Endodermal cell (in vitro differentiated cells): ENCODE results near the gene TTC19. TPM values are rescaled to one million over a fixed set of nuclear protein-coding genes. Genes with fewer than 3 reads are reported as not detected.

ENCODE experiments used
- DNase-seq: peaks from one replicate; pipeline ENCODE4 v3.0.0-alpha.2; 2017
- H3K27ac ChIP-seq: 2 replicates; pipeline ENCODE4 v1.5.1; 2013; ENCODE audit warnings: mild to moderate bottlenecking, low read depth, low read length, moderate library complexity
- H3K27me3 ChIP-seq: 2 replicates; pipeline ENCODE4 v1.6.1; 2013; ENCODE audit warnings: mild to moderate bottlenecking, low read length, moderate library complexity; ENCODE audit not compliant: insufficient read depth, control insufficient read depth, poor library complexity, severe bottlenecking
- H3K36me3 ChIP-seq: 2 replicates; pipeline ENCODE4 v1.7.0; 2013; ENCODE audit warnings: mild to moderate bottlenecking, low read length, moderate library complexity; ENCODE audit not compliant: control insufficient read depth, insufficient read depth
- H3K4me1 ChIP-seq: one replicate; pipeline ENCODE4 v1.7.0; 2013; ENCODE audit warnings: low read length; ENCODE audit not compliant: control insufficient read depth, insufficient read depth
- H3K4me3 ChIP-seq: 2 replicates; pipeline ENCODE4 v1.5.1; 2013; ENCODE audit warnings: mild to moderate bottlenecking, low read length, moderate library complexity
- H3K9ac ChIP-seq: 2 replicates; pipeline ENCODE4 v1.6.1; 2013; ENCODE audit warnings: mild to moderate bottlenecking, low read length, moderate library complexity; ENCODE audit not compliant: poor library complexity, severe bottlenecking; ENCODE audit errors: extremely low read depth
- H3K9me3 ChIP-seq: 2 replicates; pipeline ENCODE4 v1.6.1; 2013; ENCODE audit warnings: mild to moderate bottlenecking, low read length, moderate library complexity; ENCODE audit not compliant: control insufficient read depth
- H3K27ac Mint-ChIP-seq: 2 replicates; pipeline ENCODE4 v1.8.0; 2020; ENCODE audit warnings: mixed read lengths
- H3K27me3 Mint-ChIP-seq: 2 replicates; pipeline ENCODE4 v1.8.0; 2021; ENCODE audit warnings: mild to moderate bottlenecking, mixed read lengths; ENCODE audit not compliant: insufficient read depth
- H3K36me3 Mint-ChIP-seq: 2 replicates; pipeline ENCODE4 v1.8.0; 2020; ENCODE audit warnings: low read depth, mixed read lengths
- H3K4me1 Mint-ChIP-seq: 2 replicates; pipeline ENCODE4 v1.8.0; 2020; ENCODE audit warnings: mixed read lengths
- H3K4me3 Mint-ChIP-seq: 2 replicates; pipeline ENCODE4 v1.8.0; 2020; ENCODE audit warnings: mild to moderate bottlenecking, moderate library complexity, mixed read lengths
- H3K9me3 Mint-ChIP-seq: 2 replicates; pipeline ENCODE4 v1.8.0; 2020; ENCODE audit warnings: mild to moderate bottlenecking, mixed read lengths
- WGBS, 2 experiments: methylation state at CpG; one replicate each; pipeline versions ENCODE4 v1.1.5 to v1.1.7; 2013; ENCODE audit warnings: missing lambda C conversion rate in 2 of 2, mixed read lengths in 1 of 2; ENCODE audit not compliant: insufficient coverage in 1 of 2, insufficient read length in 1 of 2; 5-methylcytosine and 5-hydroxymethylcytosine counted together
- total RNA-seq, 2 donors: library from RNA; stranded (reverse); fragmentation: NEBNext Ultra II Directional in 1 of 2; extraction: Animal tissue kit (Norgen Biotek cat#: 25700) in 1 of 2; gene quantifications; 2 replicates in 1 of 2; 3 replicates in 1 of 2; pipeline ENCODE4 v1.2.1, GENCODE V29; 2021
- TF ChIP-seq, protein P1 (sequence below): fragments of 200-600 bp; sonication (generic); conservative IDR thresholded peaks from 2 replicates; pipeline ENCODE4 v1.5.0; 2021; ENCODE audit warnings: antibody characterized with exemption, mild to moderate bottlenecking

Gene TTC19
- total RNA-seq, 2 donors from 2014 or later, result 48.2 to 53.2 TPM

DNA sequence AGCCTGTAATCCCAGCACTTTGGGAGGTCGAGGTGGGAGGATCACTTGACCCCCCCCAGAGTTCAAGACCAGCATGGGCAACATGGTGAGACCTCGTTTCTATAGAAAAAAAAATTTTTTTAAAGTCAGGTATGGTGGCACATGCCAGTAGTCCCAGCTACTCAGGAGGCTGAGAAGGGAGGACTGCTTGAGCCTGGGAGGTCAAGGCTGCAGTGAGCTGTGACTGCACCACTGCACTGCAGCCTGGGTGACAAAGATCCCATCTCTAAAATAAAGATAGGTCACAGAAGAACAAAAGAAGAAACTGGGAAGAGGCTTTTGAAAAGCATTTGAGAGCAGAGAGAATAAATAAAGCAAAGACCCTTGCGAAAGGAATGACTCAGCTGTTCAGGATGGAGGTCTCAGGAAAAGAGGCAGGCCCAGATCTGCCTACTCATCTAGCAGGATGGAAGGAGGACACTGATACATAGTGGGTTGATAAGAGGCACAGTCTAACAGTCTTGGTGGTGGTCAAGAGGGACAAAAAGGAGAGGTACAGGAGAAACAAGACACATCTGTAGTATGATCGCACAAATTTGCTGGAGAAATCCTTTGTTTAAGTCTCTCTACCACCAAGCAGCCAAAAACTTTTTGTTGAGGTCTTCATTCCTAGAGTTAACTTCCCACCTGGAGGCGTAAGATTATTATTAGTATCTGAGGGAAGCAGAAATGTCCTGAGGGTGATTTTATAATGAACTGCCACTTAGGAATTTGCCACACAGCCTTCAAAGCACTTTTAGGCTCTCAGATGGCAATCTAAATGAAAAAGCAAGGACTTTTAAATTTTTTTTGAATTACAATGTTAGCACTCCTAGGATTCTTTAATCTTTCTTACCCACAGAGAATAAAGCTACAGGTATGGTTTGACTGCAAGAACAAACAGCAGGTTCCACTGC, 17.7 kb upstream of the TTC19 start:
- Mint-ChIP-seq H3K9me3 (peaks cover 10% of the 10 kb centered on the region), H3K27me3 (no peaks in the 10 kb centered on the region), H3K4me3 (no peak overlapping the region), H3K4me1 (no peaks in the 10 kb centered on the region), H3K36me3 (peaks cover 81% of the 10 kb centered on the region), H3K27ac (peak overlapping the region; percentile 68)
- Histone ChIP-seq H3K27me3 (no peaks in the 10 kb centered on the region), H3K4me3 (no peak overlapping the region), H3K27ac (no peak overlapping the region), H3K36me3 (peaks cover 79% of the 10 kb centered on the region), H3K9me3 (peaks cover 13% of the 10 kb centered on the region), H3K4me1 (peaks cover 2% of the 10 kb centered on the region), H3K9ac (no peak overlapping the region)
- 89 to 92% methylated on average over 2 to 5 of the region's 5 CpGs for WGBS, 2 experiments
- TF ChIP-seq, protein P1, sequence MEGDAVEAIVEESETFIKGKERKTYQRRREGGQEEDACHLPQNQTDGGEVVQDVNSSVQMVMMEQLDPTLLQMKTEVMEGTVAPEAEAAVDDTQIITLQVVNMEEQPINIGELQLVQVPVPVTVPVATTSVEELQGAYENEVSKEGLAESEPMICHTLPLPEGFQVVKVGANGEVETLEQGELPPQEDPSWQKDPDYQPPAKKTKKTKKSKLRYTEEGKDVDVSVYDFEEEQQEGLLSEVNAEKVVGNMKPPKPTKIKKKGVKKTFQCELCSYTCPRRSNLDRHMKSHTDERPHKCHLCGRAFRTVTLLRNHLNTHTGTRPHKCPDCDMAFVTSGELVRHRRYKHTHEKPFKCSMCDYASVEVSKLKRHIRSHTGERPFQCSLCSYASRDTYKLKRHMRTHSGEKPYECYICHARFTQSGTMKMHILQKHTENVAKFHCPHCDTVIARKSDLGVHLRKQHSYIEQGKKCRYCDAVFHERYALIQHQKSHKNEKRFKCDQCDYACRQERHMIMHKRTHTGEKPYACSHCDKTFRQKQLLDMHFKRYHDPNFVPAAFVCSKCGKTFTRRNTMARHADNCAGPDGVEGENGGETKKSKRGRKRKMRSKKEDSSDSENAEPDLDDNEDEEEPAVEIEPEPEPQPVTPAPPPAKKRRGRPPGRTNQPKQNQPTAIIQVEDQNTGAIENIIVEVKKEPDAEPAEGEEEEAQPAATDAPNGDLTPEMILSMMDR, result no peak
- DNase-seq, result no peak

DNA sequence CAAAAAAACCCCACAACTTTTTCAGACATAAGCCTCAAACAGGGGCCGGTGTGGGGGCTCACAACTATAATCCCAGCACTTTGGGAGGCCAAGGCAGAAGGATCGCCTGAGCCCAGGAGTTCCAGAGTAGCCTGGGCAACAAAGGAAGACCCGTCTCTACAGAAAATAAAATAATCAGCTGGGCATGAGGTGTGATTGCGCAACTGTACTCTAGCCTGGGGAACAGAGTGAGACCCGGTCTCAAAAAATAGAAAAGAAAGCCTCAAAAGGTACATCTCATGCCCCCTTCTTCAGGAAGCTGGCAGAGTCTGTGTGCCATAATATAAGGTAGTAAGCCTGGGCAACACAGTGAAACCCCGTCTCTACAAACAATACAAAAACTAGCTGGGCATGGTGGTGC, 3.3 kb upstream of the TTC19 start:
- Mint-ChIP-seq H3K4me1 (peaks cover 10% of the 10 kb centered on the region), H3K27me3 (no peaks in the 10 kb centered on the region), H3K36me3 (peaks cover 27% of the 10 kb centered on the region), H3K4me3 (no peak overlapping the region), H3K9me3 (peaks cover 5% of the 10 kb centered on the region), H3K27ac (peak overlapping the region; percentile 52)
- Histone ChIP-seq H3K4me3 (no peak overlapping the region), H3K36me3 (peaks cover 23% of the 10 kb centered on the region), H3K9ac (no peak overlapping the region), H3K27ac (no peak overlapping the region), H3K4me1 (no peaks in the 10 kb centered on the region), H3K27me3 (no peaks in the 10 kb centered on the region), H3K9me3 (peaks cover 4% of the 10 kb centered on the region)
- DNase-seq, result no peak
- TF ChIP-seq, protein P1, result no peak
- WGBS, 2 experiments, result 87 to 90% methylated on average over 6 of the region's 6 CpGs

DNA sequence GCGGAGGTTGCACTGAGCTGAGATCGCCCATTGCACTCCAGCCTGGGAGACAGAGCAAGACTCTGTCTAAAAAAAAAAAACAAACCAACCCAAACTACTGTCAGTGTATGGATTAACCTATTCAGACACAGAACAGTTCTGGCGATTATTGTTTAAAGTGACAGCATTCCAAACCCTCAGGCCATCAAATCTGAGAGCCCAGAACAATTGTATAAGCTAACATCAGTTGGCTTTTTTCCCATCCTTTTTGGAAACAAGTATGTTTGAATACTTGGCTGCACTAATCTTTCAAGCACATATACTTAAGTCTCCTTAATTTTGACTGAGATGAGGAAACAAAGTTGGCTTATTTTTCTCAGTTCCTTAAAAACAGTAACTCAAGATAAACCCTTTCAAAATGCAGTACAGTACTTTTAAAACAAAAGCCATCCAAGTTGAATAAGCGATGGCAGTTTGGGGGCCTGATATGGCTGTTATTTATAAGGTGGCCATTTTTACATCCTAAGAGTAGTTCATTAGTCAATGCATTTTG, 1.5 kb upstream of the TTC19 start:
- peaks cover 10% of the 10 kb centered on the region for H3K4me1 Mint-ChIP-seq
- Histone ChIP-seq H3K9ac (no peak overlapping the region), H3K36me3 (peaks cover 32% of the 10 kb centered on the region), H3K27me3 (no peaks in the 10 kb centered on the region), H3K4me3 (peak overlapping the region; percentile 91), H3K27ac (no peak overlapping the region), H3K4me1 (no peaks in the 10 kb centered on the region), H3K9me3 (peaks cover 22% of the 10 kb centered on the region)
- no peak overlapping the region for H3K27ac Mint-ChIP-seq
- TF ChIP-seq, protein P1, result no peak
- H3K36me3 Mint-ChIP-seq, result peaks cover 43% of the 10 kb centered on the region
- H3K27me3 Mint-ChIP-seq, result no peaks in the 10 kb centered on the region
- DNase-seq, result no peak
- peaks cover 19% of the 10 kb centered on the region for H3K9me3 Mint-ChIP-seq
- WGBS, 2 experiments, result 92 to 100% methylated on average over 2 to 4 of the region's 4 CpGs
- H3K4me3 Mint-ChIP-seq, result peak overlapping the region; percentile 90
